ENCODE results near the gene PROSER3.

PROSER3 gene

DNA sequence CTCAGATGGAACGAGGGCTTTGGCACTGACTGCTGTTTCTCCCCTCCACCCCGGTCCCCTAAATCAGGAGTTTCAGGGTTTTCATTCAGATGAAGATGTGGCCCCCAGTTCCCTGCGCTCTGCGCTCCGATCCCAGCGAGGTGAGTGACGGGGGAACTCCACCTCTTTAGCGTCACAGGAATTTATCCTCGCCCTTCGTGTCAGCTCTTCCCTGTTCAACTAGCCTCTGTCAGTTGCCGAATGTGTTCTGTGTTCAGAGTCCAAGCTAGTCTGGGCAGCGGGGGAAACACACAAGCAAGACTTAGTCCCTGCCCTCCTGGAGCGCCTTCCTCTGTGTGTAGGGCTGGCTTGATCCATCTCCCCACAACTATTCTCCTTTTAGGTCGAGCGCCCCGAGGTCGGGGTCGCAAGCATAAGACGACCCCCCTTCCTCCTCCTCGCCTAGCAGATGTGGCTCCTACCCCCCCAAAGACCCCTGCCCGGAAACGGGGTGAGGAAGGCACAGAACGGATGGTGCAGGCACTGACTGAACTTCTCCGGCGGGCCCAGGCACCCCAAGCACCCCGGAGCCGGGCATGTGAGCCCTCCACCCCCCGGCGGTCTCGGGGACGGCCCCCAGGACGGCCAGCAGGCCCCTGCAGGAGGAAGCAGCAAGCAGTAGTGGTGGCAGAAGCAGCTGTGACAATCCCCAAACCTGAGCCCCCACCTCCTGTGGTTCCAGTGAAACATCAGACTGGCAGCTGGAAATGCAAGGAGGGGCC is 38.4 kb upstream of the PROSER3 start:
- Histone ChIP-seq H3F3A (ENCODE audit: control insufficient read depth, insufficient read depth) (no peaks in the 10 kb centered on the region), H3K36me3 (ENCODE audit: control insufficient read depth, low read length) (peaks cover 46% of the 10 kb centered on the region), H3K4me2 (ENCODE audit: low read length) (peak overlapping the region; percentile 90), H3K27me3 (ENCODE audit: control insufficient read depth, low read length) (no peaks in the 10 kb centered on the region), H3K9me3 (ENCODE audit: control insufficient read depth, insufficient read depth, low read length) (no peaks in the 10 kb centered on the region), H3K4me3 (ENCODE audit: low read length) (peak overlapping the region; percentile 98), H4K20me1 (ENCODE audit: control insufficient read depth, insufficient read depth, low read depth, low read length) (peaks cover 10% of the 10 kb centered on the region; the same call in 1 of the 2 replicates), H3K79me2 (ENCODE audit: control insufficient read depth, low read length) (peaks cover 43% of the 10 kb centered on the region), H3K27ac (ENCODE audit: low read depth, low read length) (no peak overlapping the region), H3K9me2 (replicated peaks; ENCODE audit: control insufficient read depth, low read length) (no peaks in the 10 kb centered on the region), H3K4me1 (ENCODE audit: control insufficient read depth, low read length) (peaks cover 24% of the 10 kb centered on the region)
- TF ChIP-seq CTCF (IDR thresholded peaks at IDR 0.05; ENCODE audit: low read depth, low read length, poor library complexity, severe bottlenecking) (no peak), EZH2phosphoT487 (IDR thresholded peaks at IDR 0.05; ENCODE audit: borderline replicate concordance, low read length) (no peak)

- H3K4me1 ChIP-seq (ENCODE audit: control insufficient read depth, low read length): peaks cover 24% of the 10 kb centered on the region
- H3F3A ChIP-seq (ENCODE audit: control insufficient read depth, insufficient read depth): no peaks in the 10 kb centered on the region
- no peak overlapping the region for H3K27ac ChIP-seq (ENCODE audit: low read depth, low read length)
- no peaks in the 10 kb centered on the region for H3K9me2 ChIP-seq (replicated peaks; ENCODE audit: control insufficient read depth, low read length)
- H3K4me3 ChIP-seq (ENCODE audit: low read length): no peak overlapping the region
- H3K79me2 ChIP-seq (ENCODE audit: control insufficient read depth, low read length): peaks cover 43% of the 10 kb centered on the region
- H3K4me2 ChIP-seq (ENCODE audit: low read length): no peak overlapping the region
- no peak for TF ChIP-seq EZH2phosphoT487 (IDR thresholded peaks at IDR 0.05; ENCODE audit: borderline replicate concordance, low read length)
- TF ChIP-seq CTCF (IDR thresholded peaks at IDR 0.05; ENCODE audit: low read depth, low read length, poor library complexity, severe bottlenecking): no peak
- no peaks in the 10 kb centered on the region for H3K9me3 ChIP-seq (ENCODE audit: control insufficient read depth, insufficient read depth, low read length)
- peaks cover 10% of the 10 kb centered on the region; the same call in 1 of the 2 replicates for H4K20me1 ChIP-seq (ENCODE audit: control insufficient read depth, insufficient read depth, low read depth, low read length)
- no peaks in the 10 kb centered on the region for H3K27me3 ChIP-seq (ENCODE audit: control insufficient read depth, low read length)
- peaks cover 52% of the 10 kb centered on the region for H3K36me3 ChIP-seq (ENCODE audit: control insufficient read depth, low read length)
These were observed 37.8 kb upstream of the PROSER3 start for GRCh38 chr19:35720163-35720524.

- Histone ChIP-seq H3K4me3 (ENCODE audit: low read length) (no peak overlapping the region), H3K9me3 (ENCODE audit: control insufficient read depth, insufficient read depth, low read length) (no peaks in the 10 kb centered on the region), H3K27ac (ENCODE audit: low read depth, low read length) (no peak overlapping the region), H3K36me3 (ENCODE audit: control insufficient read depth, low read length) (peaks cover 57% of the 10 kb centered on the region), H3K27me3 (ENCODE audit: control insufficient read depth, low read length) (no peaks in the 10 kb centered on the region), H3K4me1 (ENCODE audit: control insufficient read depth, low read length) (peaks cover 20% of the 10 kb centered on the region), H3K79me2 (ENCODE audit: control insufficient read depth, low read length) (peaks cover 43% of the 10 kb centered on the region), H3K9me2 (replicated peaks; ENCODE audit: control insufficient read depth, low read length) (no peaks in the 10 kb centered on the region), H3F3A (ENCODE audit: control insufficient read depth, insufficient read depth) (no peaks in the 10 kb centered on the region), H3K4me2 (ENCODE audit: low read length) (no peak overlapping the region), H4K20me1 (ENCODE audit: control insufficient read depth, insufficient read depth, low read depth, low read length) (peaks cover 10% of the 10 kb centered on the region; the same call in 1 of the 2 replicates)
- TF ChIP-seq CTCF (IDR thresholded peaks at IDR 0.05; ENCODE audit: low read depth, low read length, poor library complexity, severe bottlenecking) (no peak), EZH2phosphoT487 (IDR thresholded peaks at IDR 0.05; ENCODE audit: borderline replicate concordance, low read length) (no peak)
These were observed 37.3 kb upstream of the PROSER3 start for GRCh38 chr19:35720648-35721047.
